GM12801 (cell line): ENCODE data around the gene CAMK1D.

Experiments used
- TF ChIP-seq, protein P1 (sequence below): IDR thresholded peaks from one replicate; pipeline ENCODE4 v1.5.1; 2011; ENCODE audit warnings: control low read depth; ENCODE audit not compliant: insufficient read length; ENCODE audit errors: extremely low read depth

Gene CAMK1D

GRCh38 chr10:12703813-12704212 lies 354.5 kb downstream of the CAMK1D start:
- TF ChIP-seq, protein P1, sequence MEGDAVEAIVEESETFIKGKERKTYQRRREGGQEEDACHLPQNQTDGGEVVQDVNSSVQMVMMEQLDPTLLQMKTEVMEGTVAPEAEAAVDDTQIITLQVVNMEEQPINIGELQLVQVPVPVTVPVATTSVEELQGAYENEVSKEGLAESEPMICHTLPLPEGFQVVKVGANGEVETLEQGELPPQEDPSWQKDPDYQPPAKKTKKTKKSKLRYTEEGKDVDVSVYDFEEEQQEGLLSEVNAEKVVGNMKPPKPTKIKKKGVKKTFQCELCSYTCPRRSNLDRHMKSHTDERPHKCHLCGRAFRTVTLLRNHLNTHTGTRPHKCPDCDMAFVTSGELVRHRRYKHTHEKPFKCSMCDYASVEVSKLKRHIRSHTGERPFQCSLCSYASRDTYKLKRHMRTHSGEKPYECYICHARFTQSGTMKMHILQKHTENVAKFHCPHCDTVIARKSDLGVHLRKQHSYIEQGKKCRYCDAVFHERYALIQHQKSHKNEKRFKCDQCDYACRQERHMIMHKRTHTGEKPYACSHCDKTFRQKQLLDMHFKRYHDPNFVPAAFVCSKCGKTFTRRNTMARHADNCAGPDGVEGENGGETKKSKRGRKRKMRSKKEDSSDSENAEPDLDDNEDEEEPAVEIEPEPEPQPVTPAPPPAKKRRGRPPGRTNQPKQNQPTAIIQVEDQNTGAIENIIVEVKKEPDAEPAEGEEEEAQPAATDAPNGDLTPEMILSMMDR = no peak

DNA sequence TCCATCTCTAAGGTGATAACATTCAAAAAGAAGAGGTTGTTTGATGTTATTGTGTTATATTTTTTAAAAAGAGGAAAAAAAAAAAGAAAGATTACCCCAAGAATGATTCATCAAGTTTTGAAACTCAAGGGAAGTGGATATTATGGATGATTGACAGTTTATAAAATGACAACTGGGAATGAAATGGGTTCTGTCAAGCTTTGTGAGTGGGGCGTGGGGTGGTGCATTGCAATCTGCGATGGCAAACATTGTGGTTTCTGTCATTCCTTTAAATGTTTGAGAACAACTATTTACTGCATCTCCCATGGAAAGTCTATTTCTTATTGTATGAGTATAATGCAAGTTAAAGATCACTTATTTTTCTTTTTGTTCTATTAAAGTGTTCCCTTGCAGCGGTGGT lies 355.1 kb downstream of the CAMK1D start:
- TF ChIP-seq, protein P1 = no peak

GRCh38 chr10:12705943-12706342 lies 356.6 kb downstream of the CAMK1D start:
- TF ChIP-seq, protein P1 = no peak

- TF ChIP-seq, protein P1 = no peak
Measured at GRCh38 chr10:12707461-12708185, 358.3 kb downstream of the CAMK1D start.

DNA sequence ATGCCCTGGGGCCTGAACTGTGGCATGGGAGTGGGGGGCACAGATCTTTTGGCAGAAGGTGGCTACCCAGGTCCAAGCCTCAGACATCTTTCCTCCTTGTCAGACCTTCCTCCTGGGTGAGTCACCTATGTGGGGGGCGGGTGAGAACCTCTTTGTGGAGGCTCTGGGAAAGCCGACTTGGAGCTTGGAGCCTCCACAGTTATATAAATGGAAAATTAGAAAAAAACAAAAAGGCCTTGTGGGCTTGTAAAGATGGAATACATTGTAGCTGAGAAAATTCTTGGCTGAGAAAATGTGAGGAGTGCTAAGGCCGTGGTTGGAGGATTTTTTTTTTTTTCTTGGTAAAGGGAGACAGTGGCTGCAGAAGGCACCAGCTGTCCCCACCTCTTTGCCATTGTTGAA lies 359.7 kb downstream of the CAMK1D start:
- TF ChIP-seq, protein P1 = no peak

DNA sequence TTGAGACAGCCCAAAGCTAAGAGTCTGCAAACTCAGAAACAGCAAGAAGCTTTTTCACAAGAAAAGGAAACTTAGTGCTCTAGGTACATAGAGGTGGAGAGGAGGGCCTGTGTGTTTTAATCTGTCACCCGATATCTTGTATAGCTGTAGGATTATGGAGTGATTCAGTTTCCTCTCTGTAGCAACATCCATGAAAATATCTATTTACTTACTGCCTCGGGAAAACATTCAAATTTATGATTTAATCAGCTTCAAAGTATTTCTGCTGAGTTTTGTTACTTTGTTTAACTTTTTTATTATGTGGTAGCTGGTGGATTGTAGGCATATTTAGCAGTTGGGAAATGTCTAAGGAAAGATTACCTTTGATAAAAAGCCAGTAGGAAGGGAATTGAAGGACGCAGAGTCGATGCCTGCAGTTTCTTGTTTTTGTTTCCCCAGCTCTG lies 360.2 kb downstream of the CAMK1D start:
- TF ChIP-seq, protein P1 = no peak

GRCh38 chr10:12710157-12710556 lies 360.8 kb downstream of the CAMK1D start:
- TF ChIP-seq, protein P1 = no peak
